Right renal pelvis (tissue), 4 donors: ENCODE measurements around the gene SAMD8. TPM values are rescaled to one million over a fixed set of nuclear protein-coding genes. Genes with fewer than 3 reads are reported as not detected.
"Not testable (repeated sequence)": the region's sequence is repeated elsewhere in the genome, so short reads cannot be mapped to it uniquely, and the experiment has no call there.

Experiments used
- DNase-seq, 4 donors: peaks; one replicate each; pipeline ENCODE4 v3.0.0-alpha.2; 2013; ENCODE audit warnings: low read depth in 4 of 4, low spot score in 3 of 4, missing footprints in 1 of 4
- polyA plus RNA-seq, 4 donors: library from polyadenylated mRNA; unstranded; fragments of 120-200 nt; gene quantifications; one replicate each; pipeline ENCODE4 v1.2.1, GENCODE V29; 2013; ENCODE audit not compliant: insufficient read length in 4 of 4

SAMD8 gene
- polyA plus RNA-seq, 4 donors: 12.2 to 15.6 (median 14.9) TPM

DNA sequence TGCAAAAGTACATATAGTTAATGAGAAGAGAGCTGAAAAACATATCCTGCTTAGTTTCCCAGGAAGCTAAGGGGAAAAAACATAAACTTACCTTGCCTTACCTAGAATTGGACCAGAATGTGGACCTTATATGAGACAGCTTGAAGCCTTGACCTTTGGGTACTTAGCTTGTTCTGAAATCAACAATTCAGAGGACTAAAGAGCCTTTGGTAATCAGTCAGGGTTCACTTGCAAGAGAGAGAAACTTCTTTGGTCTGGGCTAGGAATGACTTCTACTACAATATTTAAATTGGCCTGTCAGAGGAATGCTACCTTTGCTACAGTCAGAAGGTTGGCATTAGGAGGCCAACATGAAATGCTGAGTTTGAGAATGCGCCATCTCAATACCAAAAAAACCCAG lies 24.9 kb downstream of the SAMD8 start:
- DNase-seq: no peak

DNA sequence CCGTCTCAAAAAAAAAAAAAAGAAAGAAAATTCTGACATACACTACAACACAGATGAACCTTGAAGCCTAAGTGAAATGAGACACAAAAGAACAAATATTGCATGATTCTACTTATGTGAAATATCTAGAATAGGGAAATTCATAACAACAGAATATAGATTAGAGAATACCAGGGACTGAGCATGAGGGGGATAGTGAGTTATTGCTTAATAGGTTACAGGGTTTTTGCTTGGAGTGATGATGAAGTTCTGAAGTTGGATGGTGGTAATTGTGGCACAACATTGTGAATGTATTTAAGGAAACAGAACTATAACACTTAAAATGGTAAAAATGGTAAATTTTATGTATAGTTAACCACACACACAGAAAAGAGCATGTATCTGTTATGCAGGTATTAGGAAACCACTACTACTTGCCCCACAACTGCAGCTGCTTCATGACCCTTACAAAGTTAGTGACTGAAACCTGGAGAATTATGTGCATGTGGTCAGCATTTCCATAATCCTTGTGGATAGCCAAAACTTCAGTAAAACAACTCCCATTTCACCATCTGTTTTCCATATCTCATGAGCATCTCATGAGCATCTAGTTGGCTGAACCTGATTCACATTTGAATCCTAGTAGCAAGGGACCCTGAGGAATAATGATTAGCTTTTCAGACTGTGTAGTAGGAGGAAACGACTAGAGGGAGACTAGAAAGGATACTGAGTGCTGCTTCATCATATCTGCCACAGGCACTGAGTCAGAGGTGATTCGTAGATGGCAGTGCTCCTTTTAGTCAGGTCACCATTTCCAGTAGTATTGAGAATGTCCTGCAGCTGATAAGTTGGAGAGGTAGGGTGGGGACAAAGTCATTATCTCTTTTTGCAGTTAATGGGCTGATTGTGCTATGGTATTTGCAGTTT lies 26.3 kb downstream of the SAMD8 start:
- DNase-seq: no peak

DNA sequence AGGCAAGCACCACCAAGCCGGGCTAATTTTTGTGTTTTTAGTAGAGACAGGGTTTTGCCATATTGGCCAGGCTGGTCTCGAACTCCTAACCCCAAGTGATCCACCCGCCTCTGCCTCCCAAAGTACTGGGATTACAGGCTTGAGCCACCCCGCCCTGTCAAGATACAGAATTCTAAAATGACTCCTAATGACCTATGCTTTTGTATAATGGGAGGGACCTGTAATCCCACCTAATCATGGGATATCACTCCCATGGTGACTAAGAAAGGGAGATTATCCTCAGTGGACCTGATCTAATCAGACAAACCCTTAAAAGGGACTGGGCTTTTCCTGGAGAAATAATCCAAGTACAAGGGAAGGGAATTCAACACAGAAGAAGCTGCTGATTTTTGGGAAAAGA lies 28.8 kb downstream of the SAMD8 start:
- DNase-seq: no peak

DNA sequence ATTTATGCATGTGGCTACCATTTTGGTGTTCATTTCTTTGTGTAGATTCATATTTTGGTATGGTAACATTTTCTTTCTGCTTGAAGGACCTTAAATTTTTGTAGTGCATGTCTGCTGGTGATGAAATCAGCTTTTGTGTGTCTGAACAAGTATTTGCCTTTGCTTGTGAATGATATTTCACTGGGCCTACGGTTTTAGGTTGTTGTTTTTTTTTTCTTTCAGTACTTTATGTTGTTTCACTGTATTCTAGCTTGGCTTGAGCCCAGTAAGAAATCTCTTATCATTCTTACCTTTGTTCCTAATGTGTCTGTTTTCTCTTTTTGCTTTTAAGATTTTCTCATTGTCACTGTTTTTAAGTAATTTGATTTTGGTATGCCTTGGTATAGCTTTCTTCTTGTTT lies 31.9 kb downstream of the SAMD8 start:
- no peak for DNase-seq

DNA sequence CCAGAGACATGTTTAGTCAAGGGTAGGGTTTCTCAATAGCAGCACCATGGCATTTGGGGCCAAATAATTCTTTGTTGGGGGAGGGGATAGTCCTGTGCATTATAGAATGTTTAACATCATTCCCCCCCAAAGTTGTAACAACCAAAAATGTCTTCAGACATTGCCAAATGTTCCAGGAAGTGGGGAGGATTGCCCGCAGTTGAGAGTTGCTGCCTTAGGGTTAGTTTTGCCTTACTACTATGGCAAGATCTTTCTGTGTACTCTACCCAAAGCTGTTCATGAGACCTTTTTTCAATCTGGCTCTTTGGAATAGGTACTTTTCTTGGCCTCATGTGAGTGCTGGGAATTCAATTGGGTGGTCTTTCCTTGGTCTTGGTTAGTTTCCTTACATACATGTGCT lies 34.1 kb downstream of the SAMD8 start:
- DNase-seq: no peak

DNA sequence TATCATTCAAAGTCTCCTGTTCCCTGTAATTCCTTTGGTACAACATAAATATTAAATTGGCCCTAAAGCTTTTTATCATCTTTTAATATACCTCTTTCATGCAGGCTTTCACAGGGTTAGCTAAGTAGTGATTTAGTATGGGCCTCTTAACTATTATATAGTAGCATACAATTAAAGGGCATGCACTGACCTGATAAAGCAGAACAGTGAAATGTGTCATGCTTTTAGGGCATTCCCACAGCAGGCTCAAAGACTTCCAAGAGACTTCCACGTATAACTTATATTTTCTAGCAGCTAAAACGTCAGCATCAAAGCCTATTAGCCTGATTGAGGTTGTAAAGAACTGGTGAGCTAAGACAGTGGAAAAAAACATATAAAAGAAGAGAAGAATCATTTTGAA lies 35.3 kb downstream of the SAMD8 start:
- DNase-seq: no peak

DNA sequence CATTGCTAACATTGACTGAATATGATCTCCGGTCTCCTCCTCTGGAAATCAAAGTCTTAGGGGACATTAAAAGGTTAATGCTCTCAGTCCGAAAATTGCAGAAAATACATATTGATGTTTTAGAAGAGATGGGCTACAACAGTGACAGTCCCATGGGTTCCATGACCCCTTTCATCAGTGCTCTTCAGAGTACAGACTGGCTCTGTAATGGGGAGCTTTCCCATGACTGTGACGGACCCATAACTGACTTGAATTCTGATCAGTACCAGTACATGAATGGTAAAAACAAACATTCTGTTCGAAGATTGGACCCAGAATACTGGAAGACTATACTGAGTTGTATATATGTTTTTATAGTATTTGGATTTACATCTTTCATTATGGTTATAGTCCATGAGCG lies 39.2 kb downstream of the SAMD8 start:
- no peak for DNase-seq

DNA sequence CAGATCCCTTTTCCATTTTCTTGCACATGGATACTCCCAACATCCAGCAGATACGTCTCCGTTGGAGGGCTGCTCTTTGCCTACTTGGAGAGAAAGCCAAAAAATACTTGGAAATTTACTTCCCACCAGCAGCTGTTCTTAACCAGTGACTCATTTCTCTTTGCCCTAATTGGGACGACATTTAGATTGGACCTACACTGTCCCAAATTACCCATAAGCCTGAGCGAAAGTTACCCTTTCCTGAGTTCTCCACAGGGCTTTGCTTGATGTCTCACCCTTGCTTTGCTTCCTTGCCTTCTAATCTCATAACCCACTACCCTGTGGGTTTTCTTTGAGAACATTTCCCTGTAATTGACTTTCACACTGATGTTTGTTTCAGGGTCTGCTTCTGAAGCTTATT lies 48.1 kb downstream of the SAMD8 start:
- no peak for DNase-seq

DNA sequence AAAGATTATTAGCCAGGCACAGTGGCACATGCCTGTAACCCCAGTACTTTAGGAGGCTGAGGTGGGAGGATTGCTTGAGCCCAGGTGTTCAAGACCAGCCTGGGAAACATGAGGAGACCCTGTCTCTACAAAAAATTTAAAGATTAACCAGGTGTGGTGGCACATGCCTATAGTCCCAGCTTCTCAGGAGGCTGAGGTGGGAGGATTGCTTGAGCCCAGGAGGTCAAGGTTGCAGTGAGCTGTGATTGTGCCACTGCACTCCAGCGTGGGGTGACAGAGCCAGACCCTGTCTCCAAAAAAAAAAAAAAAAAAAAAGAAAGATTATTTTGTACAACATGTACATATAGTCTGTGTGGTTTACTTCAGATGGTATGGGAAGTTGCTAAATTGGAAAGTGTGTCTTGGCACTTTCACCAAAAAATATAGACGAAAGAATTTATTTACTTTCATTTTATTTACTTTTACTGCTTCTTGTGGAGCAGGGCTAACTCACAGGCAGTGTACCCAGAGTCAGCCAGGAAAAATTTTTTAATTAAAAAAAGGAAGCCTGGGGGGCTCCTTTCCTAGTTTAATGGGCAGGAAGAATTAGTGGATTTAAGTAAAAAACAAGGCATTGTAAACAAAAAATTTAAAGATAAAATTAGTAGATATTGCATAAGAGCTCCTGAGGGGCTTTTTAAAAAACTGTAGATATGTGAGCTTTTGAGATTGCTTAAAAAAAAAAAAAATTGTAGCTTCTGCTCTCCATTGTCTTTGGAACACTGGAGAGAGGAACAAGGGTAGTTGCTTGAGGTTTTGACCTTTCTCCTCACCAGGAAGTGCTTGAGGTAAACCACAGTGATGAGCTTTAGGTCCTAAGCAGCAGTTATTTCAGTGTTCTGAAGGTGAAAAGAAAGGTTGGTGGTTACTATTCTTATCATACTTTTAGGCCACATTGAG lies 54.5 kb downstream of the SAMD8 start:
- DNase-seq: no peak

DNA sequence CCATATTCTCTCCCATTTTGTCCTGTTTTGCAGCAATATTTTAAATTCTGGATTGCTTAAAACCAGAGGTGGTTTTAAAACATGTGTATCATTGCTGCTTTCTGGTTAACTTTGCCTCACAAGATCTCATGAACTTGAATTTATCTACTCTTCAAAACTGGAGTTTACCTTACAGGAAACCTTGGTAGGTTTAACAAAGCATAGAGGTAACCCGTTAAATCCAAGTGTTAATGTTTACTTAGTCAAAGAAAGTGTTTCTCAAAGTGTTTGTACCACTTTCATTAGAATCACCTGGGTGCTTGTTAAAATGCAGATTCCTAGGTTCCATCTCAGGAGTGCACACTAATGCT lies 55.1 kb downstream of the SAMD8 start:
- no peak for DNase-seq

DNA sequence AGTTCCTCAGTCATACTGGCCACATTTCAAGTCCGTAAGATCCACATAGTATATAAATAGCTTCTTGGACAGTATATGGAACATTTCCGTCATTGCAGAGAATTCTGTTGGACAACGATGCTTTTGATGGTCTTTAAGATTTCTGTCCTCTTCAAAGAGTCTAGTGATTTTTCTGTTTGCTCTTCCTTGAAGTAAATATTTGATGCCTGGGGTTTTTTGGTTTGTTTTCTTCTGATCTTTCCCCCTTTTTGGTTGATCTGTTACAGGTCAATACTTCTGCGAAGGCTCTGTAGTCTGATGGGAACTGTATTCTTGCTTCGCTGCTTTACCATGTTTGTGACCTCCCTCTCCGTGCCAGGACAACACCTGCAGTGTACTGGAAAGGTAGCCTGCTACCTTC lies 56.8 kb downstream of the SAMD8 start:
- no peak for DNase-seq

DNA sequence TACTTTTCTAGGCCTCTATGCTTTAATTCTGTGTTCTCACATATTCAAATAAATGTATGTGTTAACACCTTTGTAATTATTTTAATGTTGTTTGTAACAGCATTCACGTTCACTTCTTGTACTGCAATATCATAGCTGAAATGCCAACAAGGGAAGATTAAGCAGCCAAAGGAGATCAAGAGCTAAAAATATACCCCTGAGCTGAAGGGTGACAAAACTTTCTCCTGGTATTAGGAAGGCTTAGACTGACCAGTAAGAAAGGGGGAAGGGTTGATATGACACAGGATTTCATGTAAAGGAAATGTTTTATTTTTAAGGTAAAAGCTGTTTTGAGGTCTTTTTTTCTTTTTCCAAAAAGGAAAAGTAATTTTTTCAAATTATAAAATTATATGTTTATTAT lies 58.8 kb downstream of the SAMD8 start:
- no peak for DNase-seq

DNA sequence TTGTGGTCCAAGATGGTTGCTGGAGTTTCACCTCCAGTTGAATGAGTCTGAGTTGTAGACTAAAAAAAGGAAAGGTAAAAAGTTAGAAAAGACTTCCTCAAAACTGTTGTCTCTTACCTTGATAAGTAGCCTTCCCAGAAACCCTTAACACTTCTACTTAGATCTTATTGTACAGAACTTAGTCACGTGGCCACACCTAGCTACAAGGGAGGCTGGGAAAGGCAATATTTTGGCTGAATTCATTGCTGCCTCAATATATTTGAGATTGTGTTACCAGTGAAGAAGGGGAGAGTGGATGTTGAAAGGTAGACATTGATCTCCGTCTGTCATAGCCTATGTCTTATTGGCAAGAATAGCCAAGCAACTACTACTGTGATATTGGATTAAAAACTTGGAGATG lies 63.6 kb downstream of the SAMD8 start:
- DNase-seq: no peak

DNA sequence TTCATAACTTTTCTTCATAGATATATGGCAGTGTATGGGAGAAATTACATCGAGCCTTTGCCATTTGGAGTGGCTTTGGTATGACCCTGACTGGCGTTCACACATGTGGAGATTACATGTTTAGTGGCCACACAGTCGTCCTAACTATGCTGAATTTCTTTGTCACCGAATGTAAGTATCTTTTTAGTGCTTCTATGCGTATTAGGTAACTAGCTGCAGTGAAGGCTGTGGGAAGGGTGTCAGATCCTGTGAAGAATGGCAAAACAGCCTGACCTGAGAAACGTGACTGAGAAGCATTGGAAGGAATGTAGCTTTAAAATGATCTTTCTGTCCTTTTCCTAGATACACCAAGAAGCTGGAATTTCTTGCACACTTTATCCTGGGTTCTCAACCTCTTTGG lies 64.6 kb downstream of the SAMD8 start:
- no peak for DNase-seq

DNA sequence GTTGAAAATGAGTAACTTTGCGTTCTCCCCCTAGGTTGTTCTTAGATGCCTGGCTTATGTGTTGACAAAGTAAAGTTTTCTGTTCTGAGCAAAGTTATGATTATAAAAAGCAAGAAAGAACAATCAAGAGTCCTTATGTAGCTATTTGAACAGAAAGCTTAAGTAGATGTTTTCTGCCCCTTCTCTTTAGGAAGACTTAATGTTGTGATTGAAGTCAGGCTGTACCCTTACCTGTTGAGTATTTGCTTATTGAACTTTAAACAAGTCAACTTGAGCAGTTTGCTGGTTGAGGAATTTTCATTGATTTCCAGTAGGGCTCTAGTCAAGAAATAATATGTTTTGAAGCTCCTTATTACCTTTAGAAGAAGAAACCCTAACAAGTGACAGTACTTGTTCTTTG lies 65.3 kb downstream of the SAMD8 start:
- no peak for DNase-seq

DNA sequence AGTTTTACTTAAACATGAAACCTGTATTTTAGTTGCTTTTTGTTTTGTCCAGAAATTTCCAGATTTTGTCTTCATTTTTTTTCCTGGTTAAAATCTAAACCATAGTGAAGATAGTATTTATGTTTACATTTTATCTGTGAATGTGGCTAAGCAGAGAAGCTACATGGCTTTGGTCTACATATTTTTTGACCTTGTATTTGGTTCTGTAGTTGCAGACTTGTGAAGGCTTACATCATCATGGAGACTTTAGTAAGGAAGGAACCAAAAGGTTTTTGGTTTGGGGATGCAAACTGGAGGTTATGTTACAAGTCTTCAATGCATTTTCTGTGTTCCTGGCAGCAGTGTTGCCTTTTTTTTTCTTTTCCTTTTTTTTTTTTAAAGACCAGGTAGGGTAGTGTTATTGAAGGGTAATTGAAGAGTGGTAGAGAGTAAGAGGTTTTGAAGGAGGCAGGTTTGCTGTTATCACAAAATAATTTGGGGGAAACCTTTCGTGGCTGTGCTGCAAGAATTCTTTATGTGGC lies 68.3 kb downstream of the SAMD8 start:
- no peak for DNase-seq

DNA sequence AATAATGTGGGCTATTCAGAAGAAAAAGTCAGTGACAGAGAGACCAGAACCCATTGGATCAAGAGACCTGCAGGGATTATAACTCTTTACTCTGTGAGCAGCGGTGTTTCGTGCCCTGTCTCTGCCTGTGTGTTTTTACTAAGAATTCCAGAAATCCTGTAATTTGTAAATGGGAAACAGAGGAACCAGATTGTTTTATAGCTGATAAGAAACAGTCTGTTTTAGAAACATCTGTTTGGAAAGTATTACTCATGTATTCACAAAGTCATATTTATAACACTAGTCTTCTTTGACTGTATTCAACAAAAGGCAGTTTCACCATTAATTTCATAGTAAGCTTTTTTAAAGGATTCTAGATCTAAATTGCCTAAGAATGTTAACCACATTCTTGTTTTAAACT lies 69.1 kb downstream of the SAMD8 start:
- DNase-seq: no peak

DNA sequence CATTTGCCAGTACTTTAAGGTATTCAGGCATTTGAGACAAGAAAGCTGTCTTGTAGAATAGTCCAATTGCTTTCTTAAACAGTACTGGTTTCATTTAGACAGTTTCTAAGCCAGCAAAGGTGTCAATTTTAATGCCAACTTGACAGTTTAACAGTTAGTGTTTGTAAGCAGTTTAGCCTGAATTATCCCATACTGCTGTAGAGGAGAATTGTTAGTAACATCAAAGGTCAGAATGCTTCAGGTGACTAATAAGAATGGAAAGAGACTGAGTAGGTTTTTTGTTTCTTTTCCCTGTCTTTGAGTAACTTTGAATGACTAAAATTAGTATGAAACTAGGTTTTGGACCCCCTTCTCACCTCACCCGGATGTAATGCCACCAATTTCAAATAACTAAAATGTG lies 69.6 kb downstream of the SAMD8 start:
- no peak for DNase-seq

DNA sequence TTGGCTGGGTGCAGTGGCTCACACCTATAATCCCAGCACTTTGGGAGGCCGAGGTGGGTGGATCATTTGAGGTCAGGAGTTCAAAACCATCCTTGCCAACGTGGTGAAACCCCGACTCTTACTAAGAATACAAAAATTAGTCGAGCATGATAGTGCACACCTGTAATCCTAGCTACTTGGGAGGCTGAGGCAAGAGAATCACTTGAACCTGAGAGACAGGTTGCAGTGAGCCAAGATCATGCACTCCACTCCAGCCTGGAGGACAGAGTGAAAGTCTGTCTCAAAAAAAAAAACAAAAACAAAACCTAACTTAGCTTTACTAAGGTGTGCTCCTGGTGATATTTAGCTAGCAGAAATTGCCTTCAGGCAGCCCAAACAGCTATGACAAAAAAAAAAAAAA lies 74.9 kb downstream of the SAMD8 start:
- DNase-seq: no peak

DNA sequence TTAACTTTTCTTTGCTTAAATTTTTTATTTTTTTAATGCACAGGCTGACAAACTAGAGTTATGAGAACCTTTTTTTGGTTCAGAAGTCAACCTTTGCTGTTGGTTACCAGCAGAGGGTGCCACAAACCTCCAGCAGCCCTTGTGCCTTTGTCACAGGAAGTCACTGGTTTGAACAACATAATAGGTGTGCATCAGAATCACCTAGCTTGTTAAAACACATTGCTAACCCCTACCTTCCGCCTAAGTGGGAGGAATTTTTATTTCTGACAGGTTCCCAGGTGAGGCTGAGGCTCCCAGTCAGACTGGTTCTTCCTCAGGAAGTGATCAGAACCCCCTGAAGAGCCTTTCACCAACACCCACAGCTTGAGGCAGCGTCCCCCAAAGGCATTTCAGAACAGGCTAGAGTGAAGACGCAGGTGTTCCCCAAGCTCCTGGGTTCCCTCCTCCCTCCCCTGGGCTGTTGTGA lies 76.5 kb downstream of the SAMD8 start:
- DNase-seq: no peak

DNA sequence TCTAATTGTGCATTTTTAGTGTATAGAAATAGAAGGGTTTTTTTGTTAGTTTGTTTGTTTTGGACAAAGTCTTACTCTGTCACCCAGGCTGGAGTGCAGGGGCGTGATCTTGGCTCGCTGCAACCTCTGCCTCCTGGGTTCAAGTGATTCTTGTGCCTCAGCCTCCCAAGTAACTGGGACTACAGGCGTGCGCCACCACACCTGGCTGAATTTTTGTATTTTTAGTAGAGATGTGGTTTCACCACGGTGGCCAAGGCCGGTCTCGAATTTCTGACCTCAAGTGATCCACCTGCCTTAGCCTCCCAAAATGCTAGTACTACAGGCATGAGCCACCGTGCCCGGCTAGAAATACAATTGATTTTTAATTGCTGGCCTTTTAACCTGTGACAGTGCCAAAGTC lies 77.1 kb downstream of the SAMD8 start:
- not testable (repeated sequence) for DNase-seq
